SH-SY5Y (cell line): ENCODE measurements around the gene STEAP2.

Experiments
- GATA2 ChIP-seq: IDR thresholded peaks from 2 replicates; pipeline ENCODE4 v1.6.1; 2011; ENCODE audit warnings: mild to moderate bottlenecking, low read depth, low read length
- GATA3 ChIP-seq: IDR thresholded peaks from 2 replicates; pipeline ENCODE4 v1.6.1; 2011; ENCODE audit warnings: low read depth, mild to moderate bottlenecking, low read length, moderate library complexity

- TF ChIP-seq GATA3: no peak
- TF ChIP-seq GATA2: no peak
Measured at GRCh38 chr7:90225181-90225580, 13.6 kb downstream of the STEAP2 start.
